22Rv1 (cell line): Measurements from ENCODE around the gene C3orf52.

Source experiments
- CTCF ChIP-seq: fragments of 450-650 bp; IDR thresholded peaks from 2 replicates; pipeline ENCODE4 v1.5.1; 2017; ENCODE audit warnings: mild to moderate bottlenecking
- ZFX ChIP-seq: fragments of 450-650 bp; IDR thresholded peaks from 2 replicates; pipeline ENCODE4 v1.6.1; 2017; ENCODE audit warnings: antibody characterized with exemption, borderline replicate concordance

DNA sequence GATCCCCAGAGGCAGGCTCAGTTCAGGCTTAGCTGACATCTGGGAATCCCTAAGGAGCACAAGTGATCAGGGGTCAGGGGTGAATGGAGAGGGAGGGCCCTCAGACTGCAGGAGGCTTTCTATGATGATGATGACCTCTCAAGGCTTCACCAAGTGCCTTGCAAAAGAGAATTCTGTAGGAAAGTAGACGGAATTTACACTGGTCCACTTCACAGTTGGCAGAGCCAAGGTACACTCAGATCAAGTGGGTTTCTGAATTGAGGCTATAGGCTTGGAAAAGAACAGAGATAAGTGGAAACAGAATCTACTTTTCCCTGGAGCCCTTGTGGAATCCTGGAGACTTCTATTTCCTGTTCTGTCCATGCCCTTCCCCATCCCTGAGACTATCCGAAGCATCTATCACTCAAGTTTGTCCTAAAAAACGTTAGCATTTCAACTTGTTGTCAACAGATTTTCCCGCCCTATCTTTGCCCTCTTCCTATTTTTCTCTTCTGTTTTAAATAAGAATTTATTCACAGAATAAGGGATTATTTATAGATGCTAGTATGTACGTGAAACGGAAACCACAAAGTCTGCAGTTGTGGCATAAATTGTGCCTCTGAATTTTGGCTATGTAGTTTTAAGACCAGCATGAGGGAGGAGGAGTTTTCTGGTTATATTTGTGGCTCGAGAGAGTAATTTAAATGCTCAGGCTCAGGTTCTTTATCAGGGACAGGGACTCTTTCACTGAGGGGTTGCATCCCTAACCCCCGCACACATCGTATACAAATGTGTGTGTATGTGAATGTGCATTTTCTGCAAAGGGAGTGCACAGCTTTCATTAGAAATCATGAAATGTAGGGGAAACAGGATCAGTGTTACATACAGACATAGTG is 34.0 kb downstream of the C3orf52 start:
- no peak for TF ChIP-seq CTCF
- no peak for TF ChIP-seq ZFX
